ENCODE measurements around the gene BRSK2.
"Not testable (repeated sequence)": the region's sequence is repeated elsewhere in the genome, so short reads cannot be mapped to it uniquely, and the experiment has no call there.

The BRSK2 gene

DNA sequence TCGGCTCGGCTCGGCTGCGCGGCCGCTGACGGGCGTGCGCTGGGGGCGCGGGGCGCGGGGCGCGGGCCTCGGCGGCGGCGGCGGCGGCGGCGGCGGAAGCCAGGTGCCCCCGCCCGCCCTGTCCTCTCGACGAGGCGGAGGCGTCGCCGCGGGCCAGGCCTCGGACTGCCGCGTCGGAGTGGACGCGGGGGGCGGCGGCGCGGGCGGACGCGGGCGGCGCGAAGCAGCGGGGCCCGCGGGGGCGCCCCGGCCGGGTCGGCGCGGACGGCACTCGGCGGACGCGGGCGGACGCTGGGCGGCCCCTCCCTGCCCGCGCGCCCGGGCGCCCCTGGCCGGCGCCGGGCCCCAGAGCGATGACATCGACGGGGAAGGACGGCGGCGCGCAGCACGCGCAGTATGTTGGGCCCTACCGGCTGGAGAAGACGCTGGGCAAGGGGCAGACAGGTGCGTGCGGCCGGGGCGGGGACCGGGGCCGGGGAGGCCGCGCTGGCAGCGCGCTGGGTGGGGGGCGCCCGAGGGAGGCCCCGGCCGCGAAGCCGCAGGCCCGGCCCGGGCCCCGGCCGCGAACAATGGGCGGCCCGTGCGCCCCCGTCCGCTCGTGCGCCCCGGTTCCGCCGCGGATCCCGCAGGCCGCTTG, at the start of gene BRSK2:
TSS of gene BRSK2 (plus strand) at position 3 of the 637 bp plus-strand sequence. CDS start at position 354, 351 bp downstream.
- DNase-seq: no peak

DNA sequence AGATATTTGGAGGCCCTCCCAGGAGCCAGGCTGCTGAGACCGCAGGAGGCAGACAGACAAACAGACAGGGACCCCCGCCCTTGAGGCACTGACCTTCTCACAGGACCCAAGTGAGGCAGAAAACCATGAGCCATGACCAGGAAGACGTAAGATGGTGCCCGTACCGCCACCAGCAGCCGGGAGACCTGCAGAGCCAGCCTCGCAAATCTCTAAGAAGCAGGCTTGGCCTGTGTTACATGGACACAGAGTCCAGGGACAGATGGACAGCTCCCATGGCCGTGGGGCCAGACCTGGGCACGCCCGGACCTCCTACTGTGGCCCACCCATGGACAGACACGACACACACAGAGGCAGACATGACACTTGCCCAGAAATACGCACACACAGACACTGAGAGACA, 49.6 kb upstream of the BRSK2 start:
- DNase-seq: no peak

DNA sequence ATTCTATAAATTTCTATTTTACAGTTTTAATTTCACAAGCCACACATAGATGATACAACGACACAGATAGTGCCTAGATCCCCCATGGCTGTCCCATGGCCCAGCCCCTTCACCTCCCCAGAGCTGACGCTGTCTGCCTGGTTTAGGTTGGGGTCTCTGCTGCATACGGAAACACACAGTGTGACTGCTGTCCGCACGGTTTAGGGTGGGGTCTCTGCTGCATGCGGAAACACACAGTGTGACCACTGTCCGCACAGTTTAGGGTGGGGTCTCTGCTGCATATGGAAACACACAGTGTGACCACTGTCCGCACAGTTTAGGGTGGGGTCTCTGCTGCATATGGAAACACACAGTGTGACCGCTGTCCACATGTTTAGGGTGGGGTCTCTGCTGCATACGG, 48.5 kb upstream of the BRSK2 start:
- DNase-seq: not testable (repeated sequence)

GRCh38 chr11:1341928-1342524, 47.7 kb upstream of the BRSK2 start:
- no peak for DNase-seq

GRCh38 chr11:1342946-1343345, 46.8 kb upstream of the BRSK2 start:
- no peak for DNase-seq

DNA sequence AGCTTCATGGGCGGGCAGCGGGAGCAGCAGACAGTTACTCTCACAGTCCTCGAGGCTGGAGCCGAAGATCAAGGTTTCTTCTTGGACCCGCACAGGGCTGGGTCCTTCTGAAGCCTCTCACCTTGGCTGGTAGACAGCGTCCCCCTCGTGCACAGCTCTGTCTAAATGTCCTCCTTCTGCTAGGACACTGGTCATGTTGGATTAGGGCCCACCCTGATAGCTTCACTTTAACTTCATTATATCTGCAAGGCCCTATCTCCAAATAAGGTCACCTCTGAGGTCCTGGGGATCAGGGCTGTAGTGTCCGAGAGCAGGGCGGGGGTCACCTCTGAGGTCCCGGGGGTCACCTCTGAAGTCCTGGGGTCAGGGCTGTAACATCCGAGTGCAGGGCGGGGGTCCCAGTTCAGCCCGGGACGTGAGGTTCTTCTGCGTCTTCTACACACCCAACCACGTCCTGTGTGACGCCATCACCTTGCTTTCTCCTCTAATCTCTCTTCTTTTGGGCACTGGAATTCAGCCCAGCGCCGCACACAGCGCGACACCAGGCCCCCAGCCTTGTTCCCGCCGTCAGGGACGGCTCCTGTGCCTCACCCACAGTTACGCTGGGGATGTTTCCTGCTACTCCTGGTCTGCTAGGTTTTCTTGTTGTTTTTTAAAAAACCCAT, 46.2 kb upstream of the BRSK2 start:
- DNase-seq: no peak

GRCh38 chr11:1344056-1344635, 45.6 kb upstream of the BRSK2 start:
- DNase-seq: no peak

GRCh38 chr11:1345737-1346513, 43.8 kb upstream of the BRSK2 start:
- DNase-seq: no peak

GRCh38 chr11:1346669-1347390, 42.9 kb upstream of the BRSK2 start:
- DNase-seq: no peak

DNA sequence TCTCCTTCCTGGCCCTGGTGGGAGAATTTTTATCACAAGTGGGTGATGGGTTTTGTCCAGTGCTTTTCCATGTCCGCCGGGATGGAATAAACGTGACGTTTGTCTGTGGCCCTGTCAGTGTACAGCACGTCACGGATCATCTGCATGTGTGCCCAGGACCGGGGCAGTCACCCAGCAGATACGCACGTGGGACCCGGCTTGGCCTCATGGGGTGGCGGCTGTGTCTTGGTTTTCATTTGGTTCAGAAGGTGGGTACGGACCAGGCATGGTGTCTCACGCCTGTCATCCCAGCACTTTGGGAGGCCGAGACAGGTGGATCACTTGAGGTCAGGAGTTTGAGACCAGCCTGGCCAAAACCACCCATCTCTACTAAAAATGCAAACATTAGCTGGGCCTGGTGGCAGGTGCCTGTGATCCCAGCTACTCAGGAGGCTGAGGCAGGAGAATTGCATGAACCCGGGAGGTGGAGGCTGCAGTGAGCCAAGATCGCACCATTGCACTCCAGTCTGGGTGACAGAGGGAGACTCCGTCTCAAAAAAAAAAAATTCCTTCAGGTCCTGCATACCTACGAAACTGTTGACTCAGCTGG, 42.2 kb upstream of the BRSK2 start:
- not testable (repeated sequence) for DNase-seq

GRCh38 chr11:1348146-1348795, 41.5 kb upstream of the BRSK2 start:
- no peak for DNase-seq

GRCh38 chr11:1348796-1349326, 40.9 kb upstream of the BRSK2 start:
- no peak for DNase-seq

DNA sequence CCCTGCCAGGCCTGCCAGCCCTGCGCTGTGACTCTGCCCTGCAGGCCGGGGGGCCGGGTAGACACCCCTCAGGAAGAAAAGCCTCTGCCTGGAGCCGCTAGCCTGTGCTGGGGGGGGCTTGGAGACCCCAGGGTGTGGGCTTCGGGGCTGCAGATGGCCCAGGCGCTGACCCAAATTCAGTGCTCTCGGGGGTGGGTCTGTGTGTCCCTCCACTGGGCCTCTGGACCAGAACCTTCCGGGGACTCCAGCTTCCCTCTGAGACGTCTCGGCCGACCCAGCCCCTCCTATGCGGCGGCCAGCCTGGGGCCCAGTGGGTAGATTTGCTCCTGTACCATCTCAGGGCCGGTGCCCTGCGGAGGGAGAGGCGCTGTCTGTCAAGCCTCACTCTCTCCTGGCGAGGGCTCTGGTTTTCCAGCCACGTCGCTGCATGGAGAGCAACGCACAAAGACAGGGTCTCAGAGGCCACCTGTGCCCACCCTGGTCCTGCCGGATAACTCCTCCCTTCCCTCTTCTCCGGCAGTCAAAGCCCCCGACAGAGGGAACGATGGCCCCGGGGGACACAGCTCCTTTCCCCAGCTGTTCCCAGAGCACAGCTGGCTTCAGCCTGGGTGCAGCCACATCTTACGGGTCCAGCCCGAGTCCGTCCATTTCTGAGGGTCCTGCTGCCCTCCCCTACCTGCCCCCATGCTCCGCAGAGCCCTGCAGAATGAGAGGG, 40.2 kb upstream of the BRSK2 start:
- DNase-seq: no peak

GRCh38 chr11:1350086-1350725, 39.5 kb upstream of the BRSK2 start:
- DNase-seq: no peak

- DNase-seq: no peak
These were observed 38.3 kb upstream of the BRSK2 start for GRCh38 chr11:1351278-1351937.

GRCh38 chr11:1352696-1353382, 36.9 kb upstream of the BRSK2 start:
- DNase-seq: no peak

GRCh38 chr11:1353383-1354124, 36.2 kb upstream of the BRSK2 start:
- no peak for DNase-seq
